C4-2B (cell line): Measurements from ENCODE around the gene HS6ST3.

Experiments used
- CTCF ChIP-seq: fragments of 450-650 bp; conservative IDR thresholded peaks from 2 replicates; pipeline ENCODE4 v1.5.1; 2017; ENCODE audit warnings: mild to moderate bottlenecking
- ZFX ChIP-seq: fragments of 450-650 bp; IDR thresholded peaks from 2 replicates; pipeline ENCODE4 v1.6.1; 2017

GRCh38 chr13:96421314-96421713 lies 331.4 kb downstream of the HS6ST3 start:
- TF ChIP-seq CTCF (no peak), ZFX (no peak)
